GM19351 (cell line): Measurements from ENCODE around the gene ASF1B.

Experiments used
- ATAC-seq: cut with Tn5 transposase; IDR thresholded peaks from one replicate; pipeline ENCODE4 v1.9.1; 2021; ENCODE audit warnings: mild to moderate bottlenecking, moderate library complexity; ENCODE audit not compliant: unreplicated experiment

ASF1B gene

GRCh38 chr19:14089662-14090508 is 46.5 kb downstream of the ASF1B start:
- ATAC-seq, result peak; percentile 29

DNA sequence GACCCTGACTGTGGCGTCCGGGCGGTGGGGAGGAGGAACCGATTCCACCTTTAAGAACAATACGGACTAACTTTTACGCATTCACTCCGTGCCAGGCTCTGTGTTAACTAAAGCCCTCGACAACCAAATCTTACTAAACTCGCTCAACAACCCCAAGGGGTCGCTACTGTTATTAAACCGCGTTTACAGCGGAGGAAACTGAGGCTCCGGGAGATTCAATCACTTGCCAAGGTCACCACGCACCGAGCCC is 47.1 kb downstream of the ASF1B start:
- no peak for ATAC-seq

- ATAC-seq, result no peak
These were observed 47.6 kb downstream of the ASF1B start for GRCh38 chr19:14088634-14089411.

- ATAC-seq, result no peak
These were observed 50.3 kb downstream of the ASF1B start for GRCh38 chr19:14086098-14086497.

- no peak for ATAC-seq
These were observed 50.9 kb downstream of the ASF1B start, which contains the start of gene C19orf67 for GRCh38 chr19:14085309-14085995. TSS of gene C19orf67 (minus strand) at chr19:14085783. CDS start at chr19:14085627, 156 bp downstream.

- ATAC-seq, result no peak
These were observed 53.8 kb downstream of the ASF1B start for GRCh38 chr19:14082675-14082960.

DNA sequence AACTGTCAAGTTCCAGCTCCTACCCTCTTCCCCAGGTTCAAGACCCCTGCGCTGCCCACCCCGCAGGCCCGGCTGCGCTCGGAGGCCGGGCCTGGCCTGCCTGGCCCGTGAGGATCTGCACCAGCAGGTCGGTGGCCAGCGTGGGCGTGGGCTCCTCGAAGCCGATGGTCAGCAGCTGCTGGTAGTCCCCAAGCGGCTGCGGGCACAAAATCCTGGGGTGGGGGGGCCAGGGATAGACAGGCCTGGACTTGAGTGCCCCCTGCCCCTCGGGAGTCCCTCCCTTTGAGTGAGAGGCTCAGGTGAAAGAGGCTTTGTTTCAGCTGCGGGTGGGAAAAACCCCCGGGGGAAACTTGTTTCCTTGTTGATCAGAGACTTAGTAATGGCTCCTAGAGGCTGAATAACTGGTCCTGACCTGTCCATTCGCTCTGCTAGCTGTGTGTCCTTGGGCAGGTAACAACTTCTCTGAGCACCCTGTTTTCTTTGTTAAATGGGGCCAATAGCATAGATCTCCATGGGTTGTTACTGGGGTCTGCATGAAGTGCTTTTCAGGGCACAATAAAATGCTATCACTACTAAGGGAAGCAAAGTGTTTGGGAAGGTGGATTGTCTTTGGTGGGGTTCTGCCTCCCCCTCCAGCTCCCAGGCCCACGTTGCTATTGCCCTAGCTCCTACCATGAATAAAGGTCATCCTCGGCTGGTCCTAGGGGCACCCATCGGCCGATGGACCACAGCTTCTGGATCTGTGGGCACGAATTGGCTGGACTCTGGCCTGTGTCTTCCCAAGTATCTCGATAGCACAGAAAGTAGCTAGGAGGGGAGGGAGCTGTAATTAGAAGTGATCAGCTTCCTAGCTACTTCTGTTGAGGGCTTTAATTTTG is 54.4 kb downstream of the ASF1B start:
- no peak for ATAC-seq

DNA sequence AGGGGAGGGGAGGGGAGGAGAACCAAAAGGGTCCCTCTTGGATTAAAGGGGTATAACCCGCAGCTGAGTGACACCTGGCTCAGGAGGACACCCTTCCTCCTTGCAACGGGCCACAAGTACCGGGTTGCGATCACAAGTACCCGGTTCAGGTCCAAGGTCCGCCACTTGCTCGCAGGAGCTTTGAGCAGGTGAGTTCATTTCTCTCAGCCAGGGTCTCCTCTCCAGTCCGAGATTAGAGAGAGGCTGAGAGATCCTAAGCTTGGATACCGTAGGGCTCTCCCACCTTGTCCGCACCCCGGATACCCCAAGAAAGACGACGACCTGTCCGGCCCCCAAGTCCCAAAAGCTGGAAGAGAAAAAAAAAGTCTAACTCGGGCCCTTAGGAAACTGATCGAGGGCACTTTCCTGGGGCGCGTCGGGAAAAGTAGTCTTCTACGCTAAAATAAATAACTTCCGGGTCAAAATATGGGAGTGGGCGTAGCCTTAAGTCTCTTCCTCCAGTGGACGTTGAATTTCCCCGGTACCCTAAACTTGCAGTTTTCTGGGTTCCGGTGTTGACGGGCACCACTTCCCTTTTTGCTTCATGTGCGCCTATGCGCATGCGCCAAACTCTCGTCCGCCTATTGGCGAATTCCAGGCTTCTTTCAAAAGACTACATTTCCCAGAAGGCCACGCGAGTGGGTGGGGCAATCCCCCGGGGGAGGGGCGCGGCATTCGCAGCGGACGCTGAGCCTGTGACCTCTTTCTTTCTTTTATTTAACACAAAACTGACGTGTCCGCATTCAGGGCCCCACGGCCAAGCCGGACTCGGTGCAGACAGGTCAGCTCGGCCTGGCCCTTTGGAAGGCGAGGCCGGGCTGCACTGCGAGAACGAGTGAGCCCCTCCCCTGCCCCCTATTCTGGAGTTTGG is 55.2 kb downstream of the ASF1B start:
- peak; percentile 84 for ATAC-seq

DNA sequence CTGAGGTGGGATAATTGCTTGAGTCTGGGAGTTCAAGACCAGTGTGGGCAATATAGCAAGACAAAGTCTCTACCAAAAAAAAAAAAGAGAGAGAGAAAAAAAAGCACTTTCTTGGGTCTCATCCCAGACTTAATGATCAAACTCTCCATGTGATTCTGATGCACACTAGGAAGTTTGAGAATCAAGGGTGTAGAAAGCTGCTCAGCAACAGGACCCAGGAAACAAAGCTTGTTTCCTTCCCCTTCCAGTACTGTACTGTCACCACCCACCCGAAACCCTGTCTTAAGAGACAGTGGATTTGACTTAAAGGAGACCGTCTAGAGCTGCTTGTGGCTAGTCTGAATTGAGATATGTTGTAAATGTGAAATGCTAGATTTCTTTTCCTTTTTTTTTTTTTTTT is 58.0 kb downstream of the ASF1B start:
- ATAC-seq, result no peak

DNA sequence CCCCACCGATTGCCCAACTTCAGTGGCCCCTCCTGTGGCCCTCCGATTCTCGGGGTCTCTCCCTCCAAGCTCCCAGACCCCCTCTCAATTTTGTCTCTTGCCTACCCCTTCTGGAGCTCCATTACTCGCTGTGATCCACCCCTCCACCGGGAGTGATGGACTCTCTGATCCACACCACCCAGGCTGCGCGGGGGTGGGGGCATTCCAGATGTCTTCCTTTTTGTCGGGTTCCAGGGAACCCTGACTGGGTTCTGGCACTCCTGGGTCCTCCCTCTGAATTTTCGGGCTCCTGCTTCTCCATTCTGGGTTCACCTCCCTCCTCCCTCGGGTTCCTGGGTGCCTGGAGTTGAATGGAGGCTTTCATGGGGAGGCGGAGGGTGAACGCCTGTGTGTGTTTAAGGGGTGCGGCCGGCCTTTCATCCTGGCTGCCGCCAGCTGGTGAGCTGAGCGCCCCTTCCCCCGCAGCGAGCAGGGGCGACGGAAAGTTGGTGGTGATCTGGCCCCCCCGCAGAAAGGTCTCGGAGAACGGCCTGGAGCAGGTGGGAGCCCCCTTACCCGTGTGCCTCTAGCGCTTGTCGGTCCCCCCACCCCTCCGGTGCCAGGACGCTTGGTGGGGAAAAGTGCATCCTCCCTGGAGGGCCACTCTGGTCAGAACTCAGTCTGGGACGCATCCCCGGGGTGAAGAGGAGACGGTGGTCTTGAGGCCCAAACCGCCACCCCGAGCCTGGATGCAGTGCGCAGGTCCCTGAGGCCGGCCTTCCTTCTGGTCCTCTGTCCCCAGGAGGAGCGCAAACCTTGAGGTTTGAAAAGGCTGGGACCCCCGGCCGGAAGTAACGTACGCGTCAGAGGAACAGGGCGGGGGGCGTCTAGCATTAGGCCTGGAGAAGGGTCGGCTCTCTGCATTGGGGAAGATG is 62.2 kb downstream of the ASF1B start:
- no peak for ATAC-seq

DNA sequence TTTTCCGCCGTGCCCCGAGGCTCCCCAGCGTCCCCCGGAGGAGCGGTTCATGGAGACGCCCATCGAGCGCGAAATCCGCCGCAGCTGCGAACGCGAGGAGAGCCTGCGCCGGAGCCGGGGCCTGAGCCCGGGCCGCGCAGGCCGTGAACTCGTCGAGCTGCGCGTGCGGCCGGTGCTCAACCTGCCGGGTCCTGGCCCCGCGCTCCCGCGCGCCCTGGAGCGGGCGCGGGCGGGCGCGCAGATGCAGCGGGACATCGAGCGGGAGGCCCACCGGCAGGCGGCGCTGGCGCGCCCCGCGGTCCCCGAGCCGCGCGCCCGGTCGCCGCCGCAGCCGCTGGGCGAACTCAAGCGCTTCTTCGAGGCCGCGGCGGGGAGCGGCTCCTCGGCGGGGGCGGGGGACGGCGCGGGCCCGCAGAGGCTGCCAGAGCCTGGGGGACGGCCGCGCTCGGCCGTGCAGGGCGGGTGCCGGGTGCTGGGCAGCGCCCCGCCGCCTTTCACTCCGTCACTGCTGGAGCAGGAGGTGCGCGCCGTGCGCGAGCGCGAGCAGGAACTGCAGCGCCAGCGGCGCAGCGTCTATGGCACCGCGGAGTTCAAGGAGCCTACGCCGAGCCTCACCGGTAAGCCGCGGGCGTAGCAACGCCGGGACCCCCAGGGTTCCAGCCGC is 63.0 kb downstream of the ASF1B start:
- ATAC-seq, result peak; percentile 44

DNA sequence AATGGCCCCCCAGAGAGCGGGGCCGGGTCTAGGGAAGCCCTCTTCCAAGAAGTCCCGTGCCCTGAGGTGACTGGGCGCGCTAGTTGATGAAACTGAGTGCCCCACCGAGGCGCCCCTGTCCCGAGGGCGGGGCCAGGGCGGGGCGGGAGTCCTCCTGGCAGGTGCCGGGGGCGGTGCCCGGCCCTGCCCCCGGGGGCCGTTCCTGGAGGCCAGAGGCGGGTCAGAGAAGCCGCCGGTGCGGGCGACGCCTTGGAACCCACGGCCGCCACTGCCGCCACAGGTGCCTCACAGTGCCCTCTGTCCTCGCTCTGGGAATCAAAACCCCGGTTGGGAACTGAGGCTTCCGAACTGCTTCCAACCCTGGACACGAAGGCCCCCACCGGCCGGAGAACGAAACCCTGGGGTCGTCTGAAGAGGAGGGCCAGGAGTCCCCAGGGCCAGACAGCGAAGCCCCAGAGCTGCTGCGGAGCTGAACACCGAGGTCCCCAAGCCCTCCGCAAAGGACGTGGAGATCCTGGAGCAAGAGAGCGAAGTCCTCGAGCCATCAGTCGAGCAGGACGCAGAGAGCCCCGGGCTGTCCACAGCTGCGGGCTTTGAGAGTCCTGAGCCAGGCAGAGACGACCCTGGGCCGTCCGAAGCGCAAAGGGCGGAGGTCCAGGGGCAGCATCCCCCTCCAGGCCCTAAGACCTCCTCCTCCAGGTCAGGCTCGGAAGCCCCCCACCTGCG is 63.7 kb downstream of the ASF1B start, which contains the start of gene MISP3:
MISP3 (plus strand) TSS at position 252 of the 726 bp plus-strand sequence. CDS start 524 bp downstream, outside the sequence.
- ATAC-seq, result no peak

DNA sequence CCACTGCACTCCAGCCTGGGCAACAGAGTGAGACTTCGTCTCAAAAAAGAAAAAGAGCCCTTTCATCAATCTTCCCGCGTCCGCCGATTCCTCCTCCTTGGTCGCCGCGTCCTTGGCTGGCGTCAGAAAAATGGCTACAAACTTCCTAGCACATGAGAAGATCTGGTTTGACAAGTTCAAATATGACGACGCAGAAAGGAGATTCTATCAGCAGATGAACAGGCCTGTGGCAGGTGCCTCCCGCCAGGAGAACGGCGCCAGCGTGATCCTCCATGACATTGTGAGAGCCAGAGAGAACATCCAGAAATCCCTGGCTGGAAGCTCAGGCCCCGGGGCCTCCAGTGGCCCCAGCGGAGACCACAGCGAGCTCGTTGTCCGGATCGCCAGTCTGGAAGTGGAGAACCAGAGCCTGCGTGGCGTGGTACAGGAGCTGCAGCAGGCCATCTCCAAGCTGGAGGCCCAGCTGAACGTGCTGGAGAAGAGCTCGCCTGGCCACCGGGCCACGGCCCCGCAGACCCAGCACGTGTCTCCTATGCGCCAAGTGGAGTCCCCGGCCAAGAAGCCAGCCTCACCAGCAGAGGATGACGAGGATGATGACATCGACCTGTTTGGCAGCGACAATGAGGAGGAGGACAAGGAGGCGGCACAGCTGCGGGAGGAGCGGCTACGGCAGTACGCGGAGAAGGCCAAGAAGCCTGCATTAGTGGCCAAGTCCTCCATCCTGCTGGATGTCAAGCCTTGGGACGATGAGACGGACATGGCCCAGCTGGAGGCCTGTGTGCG is 65.9 kb downstream of the ASF1B start:
- no peak for ATAC-seq
